ENCODE measurements around the gene APOL6.

APOL6 gene

GRCh38 chr22:35645646-35646045 lies 2.6 kb upstream of the APOL6 start:
- Histone ChIP-seq H3K4me3 (ENCODE audit: low read depth, low read length) (no peak overlapping the region), H3K4me1 (ENCODE audit: control insufficient read depth in 1 of 2, insufficient read depth in 2 of 2, low read length in 2 of 2) (peaks cover 7 to 10% of the 10 kb centered on the region in 2 experiments), H3K79me1 (ENCODE audit: low read length) (peaks cover 2% of the 10 kb centered on the region), H3K9ac (ENCODE audit: low read length) (no peak overlapping the region), H2AK5ac (ENCODE audit: low read length) (no peak overlapping the region), H3K4ac (ENCODE audit: low read depth, low read length) (no peak overlapping the region), H3K9me3 (ENCODE audit: insufficient read depth, low read depth, low read length) (no peaks in the 10 kb centered on the region), H3K18ac (ENCODE audit: low read length) (no peak overlapping the region), H4K8ac (ENCODE audit: low read depth, low read length) (no peak overlapping the region), H3K4me2 (ENCODE audit: low read length) (no peak overlapping the region), H4K91ac (ENCODE audit: low read depth, low read length) (no peak overlapping the region), H3K27me3 (ENCODE audit: insufficient read depth, low read length) (no peaks in the 10 kb centered on the region), H3K79me2 (ENCODE audit: control insufficient read depth, insufficient read depth, low read length, poor library complexity) (no peaks in the 10 kb centered on the region), H3K14ac (ENCODE audit: low read length) (no peak overlapping the region), H4K12ac (ENCODE audit: low read depth, low read length) (no peak overlapping the region), H3K23ac (ENCODE audit: low read length) (no peak overlapping the region), H3K36me3 (ENCODE audit: control insufficient read depth in 1 of 2, insufficient read depth in 2 of 2, low read length in 2 of 2) (no peaks in the 10 kb centered on the region), H2AFZ (ENCODE audit: insufficient read depth, low read length, poor library complexity) (no peak overlapping the region), H3K27ac (ENCODE audit: low read depth, low read length) (no peak overlapping the region), H2BK5ac (ENCODE audit: low read depth, low read length, poor library complexity) (no peak overlapping the region), H2BK120ac (ENCODE audit: insufficient read depth, low read length, poor library complexity) (no peak overlapping the region), H2BK12ac (ENCODE audit: low read length) (no peak overlapping the region)
- no CpG with 5 or more reads among the region's 4 CpGs for WGBS (ENCODE audit: extremely low coverage, insufficient coverage, insufficient read length)
- no peak for DNase-seq

- Histone ChIP-seq H2BK120ac (ENCODE audit: insufficient read depth, low read length, poor library complexity) (no peak overlapping the region), H3K23ac (ENCODE audit: low read length) (no peak overlapping the region), H3K79me1 (ENCODE audit: low read length) (peaks cover 2% of the 10 kb centered on the region), H3K18ac (ENCODE audit: low read length) (no peak overlapping the region), H3K4me1 (ENCODE audit: control insufficient read depth in 1 of 2, insufficient read depth in 2 of 2, low read length in 2 of 2) (peaks cover 7 to 8% of the 10 kb centered on the region in 2 experiments), H3K4ac (ENCODE audit: low read depth, low read length) (no peak overlapping the region), H2BK5ac (ENCODE audit: low read depth, low read length, poor library complexity) (no peak overlapping the region), H3K4me2 (ENCODE audit: low read length) (no peak overlapping the region), H2AFZ (ENCODE audit: insufficient read depth, low read length, poor library complexity) (no peak overlapping the region), H3K27ac (ENCODE audit: low read depth, low read length) (no peak overlapping the region), H4K12ac (ENCODE audit: low read depth, low read length) (no peak overlapping the region), H3K4me3 (ENCODE audit: low read depth, low read length) (no peak overlapping the region), H3K9me3 (ENCODE audit: insufficient read depth, low read depth, low read length) (peaks cover 2% of the 10 kb centered on the region), H4K91ac (ENCODE audit: low read depth, low read length) (no peak overlapping the region), H3K27me3 (ENCODE audit: insufficient read depth, low read length) (no peaks in the 10 kb centered on the region), H4K8ac (ENCODE audit: low read depth, low read length) (no peak overlapping the region), H3K9ac (ENCODE audit: low read length) (no peak overlapping the region), H3K14ac (ENCODE audit: low read length) (no peak overlapping the region), H3K79me2 (ENCODE audit: control insufficient read depth, insufficient read depth, low read length, poor library complexity) (no peaks in the 10 kb centered on the region), H2AK5ac (ENCODE audit: low read length) (no peak overlapping the region), H3K36me3 (ENCODE audit: control insufficient read depth in 1 of 2, insufficient read depth in 2 of 2, low read length in 2 of 2) (no peaks in the 10 kb centered on the region), H2BK12ac (ENCODE audit: low read length) (no peak overlapping the region)
- no peak for DNase-seq
- WGBS (ENCODE audit: extremely low coverage, insufficient coverage, insufficient read length), result 89% methylated on average over 1 of the region's 7 CpGs
Measured at GRCh38 chr22:35649026-35649553, 844 bp downstream of the APOL6 start.

- no peak overlapping the region for H2AFZ ChIP-seq (ENCODE audit: insufficient read depth, low read length, poor library complexity)
- H2BK120ac ChIP-seq (ENCODE audit: insufficient read depth, low read length, poor library complexity), result no peak overlapping the region
- H3K14ac ChIP-seq (ENCODE audit: low read length), result no peak overlapping the region
- WGBS (ENCODE audit: extremely low coverage, insufficient coverage, insufficient read length), result no CpG with 5 or more reads among the region's 7 CpGs
- H4K12ac ChIP-seq (ENCODE audit: low read depth, low read length), result no peak overlapping the region
- H3K79me2 ChIP-seq (ENCODE audit: control insufficient read depth, insufficient read depth, low read length, poor library complexity), result no peaks in the 10 kb centered on the region
- H3K4me3 ChIP-seq (ENCODE audit: low read depth, low read length), result no peak overlapping the region
- peaks cover 2% of the 10 kb centered on the region for H3K79me1 ChIP-seq (ENCODE audit: low read length)
- no peak overlapping the region for H3K27ac ChIP-seq (ENCODE audit: low read depth, low read length)
- no peak overlapping the region for H3K4ac ChIP-seq (ENCODE audit: low read depth, low read length)
- no peak overlapping the region for H4K91ac ChIP-seq (ENCODE audit: low read depth, low read length)
- no peak overlapping the region for H2BK12ac ChIP-seq (ENCODE audit: low read length)
- no peak overlapping the region for H3K18ac ChIP-seq (ENCODE audit: low read length)
- no peak overlapping the region for H3K23ac ChIP-seq (ENCODE audit: low read length)
- peaks cover 2% of the 10 kb centered on the region for H3K9me3 ChIP-seq (ENCODE audit: insufficient read depth, low read depth, low read length)
- no peak overlapping the region for H4K8ac ChIP-seq (ENCODE audit: low read depth, low read length)
- no peak overlapping the region for H2BK5ac ChIP-seq (ENCODE audit: low read depth, low read length, poor library complexity)
- no peak overlapping the region for H2AK5ac ChIP-seq (ENCODE audit: low read length)
- no peaks in the 10 kb centered on the region for H3K36me3 ChIP-seq (ENCODE audit: control insufficient read depth in 1 of 2, insufficient read depth in 2 of 2, low read length in 2 of 2)
- DNase-seq, result no peak
- H3K9ac ChIP-seq (ENCODE audit: low read length), result no peak overlapping the region
- no peaks in the 10 kb centered on the region for H3K27me3 ChIP-seq (ENCODE audit: insufficient read depth, low read length)
- no peak overlapping the region for H3K4me2 ChIP-seq (ENCODE audit: low read length)
- peaks cover 7 to 8% of the 10 kb centered on the region in 2 experiments for H3K4me1 ChIP-seq (ENCODE audit: control insufficient read depth in 1 of 2, insufficient read depth in 2 of 2, low read length in 2 of 2)
Measured at GRCh38 chr22:35649636-35650250, 1.5 kb downstream of the APOL6 start.

- Histone ChIP-seq H3K27me3 (ENCODE audit: insufficient read depth, low read length) (no peaks in the 10 kb centered on the region), H3K23ac (ENCODE audit: low read length) (no peak overlapping the region), H3K18ac (ENCODE audit: low read length) (no peak overlapping the region), H2BK120ac (ENCODE audit: insufficient read depth, low read length, poor library complexity) (no peak overlapping the region), H3K9ac (ENCODE audit: low read length) (no peak overlapping the region), H4K8ac (ENCODE audit: low read depth, low read length) (no peak overlapping the region), H4K12ac (ENCODE audit: low read depth, low read length) (no peak overlapping the region), H2AFZ (ENCODE audit: insufficient read depth, low read length, poor library complexity) (no peak overlapping the region), H3K4me1 (ENCODE audit: control insufficient read depth in 1 of 2, insufficient read depth in 2 of 2, low read length in 2 of 2) (peaks cover 7 to 8% of the 10 kb centered on the region in 2 experiments), H3K4ac (ENCODE audit: low read depth, low read length) (no peak overlapping the region), H3K79me1 (ENCODE audit: low read length) (peaks cover 2% of the 10 kb centered on the region), H2BK5ac (ENCODE audit: low read depth, low read length, poor library complexity) (no peak overlapping the region), H3K79me2 (ENCODE audit: control insufficient read depth, insufficient read depth, low read length, poor library complexity) (no peaks in the 10 kb centered on the region), H3K27ac (ENCODE audit: low read depth, low read length) (no peak overlapping the region), H3K14ac (ENCODE audit: low read length) (no peak overlapping the region), H2BK12ac (ENCODE audit: low read length) (no peak overlapping the region), H3K9me3 (ENCODE audit: insufficient read depth, low read depth, low read length) (peaks cover 2% of the 10 kb centered on the region), H3K4me2 (ENCODE audit: low read length) (no peak overlapping the region), H2AK5ac (ENCODE audit: low read length) (no peak overlapping the region), H4K91ac (ENCODE audit: low read depth, low read length) (no peak overlapping the region), H3K4me3 (ENCODE audit: low read depth, low read length) (no peak overlapping the region), H3K36me3 (ENCODE audit: control insufficient read depth in 1 of 2, insufficient read depth in 2 of 2, low read length in 2 of 2) (no peaks in the 10 kb centered on the region)
- no peak for DNase-seq
- no CpG with 5 or more reads among the region's 7 CpGs for WGBS (ENCODE audit: extremely low coverage, insufficient coverage, insufficient read length)
Measured at GRCh38 chr22:35651085-35651484, 2.8 kb downstream of the APOL6 start.

Data from trophoblast cell (in vitro differentiated cells and primary cell).